NCI-H524 (cell line): ENCODE results near the gene GRIK4.
A peak's percentile ranks its signal among the peaks of the same experiment; 100 is the strongest.

Experiments
- DNase-seq, 2 experiments: peaks; one replicate each; lab custom pipeline; 2025; lab: John Stamatoyannopoulos, UW

GRIK4 gene

GRCh38 chr11:120839846-120840402 lies 328.4 kb downstream of the GRIK4 start:
- DNase-seq, result no peak

- no peak for DNase-seq
These were observed 329.1 kb downstream of the GRIK4 start for GRCh38 chr11:120840661-120841060.

- no peak for DNase-seq
These were observed 329.5 kb downstream of the GRIK4 start for GRCh38 chr11:120841074-120841473.

GRCh38 chr11:120842195-120842594 lies 330.6 kb downstream of the GRIK4 start:
- no peak for DNase-seq

GRCh38 chr11:120853435-120853834 lies 341.9 kb downstream of the GRIK4 start:
- DNase-seq, result no peak

- DNase-seq, result no peak
These were observed 343.4 kb downstream of the GRIK4 start for GRCh38 chr11:120854988-120855387.

GRCh38 chr11:120857508-120857907 lies 346.0 kb downstream of the GRIK4 start:
- DNase-seq, result no peak

- DNase-seq, result no peak
These were observed 347.2 kb downstream of the GRIK4 start for GRCh38 chr11:120858740-120859139.

- peak in 1 of 2 experiments; percentile 57 for DNase-seq
These were observed 348.2 kb downstream of the GRIK4 start for GRCh38 chr11:120859552-120860295.

GRCh38 chr11:120863359-120863758 lies 351.8 kb downstream of the GRIK4 start:
- DNase-seq, result no peak

GRCh38 chr11:120867024-120867423 lies 355.5 kb downstream of the GRIK4 start:
- no peak for DNase-seq

- no peak for DNase-seq
These were observed 356.0 kb downstream of the GRIK4 start for GRCh38 chr11:120867531-120867930.

- no peak for DNase-seq
These were observed 356.4 kb downstream of the GRIK4 start for GRCh38 chr11:120867988-120868387.

- no peak for DNase-seq
These were observed 357.5 kb downstream of the GRIK4 start for GRCh38 chr11:120869097-120869496.

- no peak for DNase-seq
These were observed 358.0 kb downstream of the GRIK4 start for GRCh38 chr11:120869516-120870011.

GRCh38 chr11:120871194-120871593 lies 359.6 kb downstream of the GRIK4 start:
- DNase-seq, result no peak

- no peak for DNase-seq
These were observed 360.4 kb downstream of the GRIK4 start for GRCh38 chr11:120871924-120872323.

- DNase-seq, result no peak
These were observed 362.6 kb downstream of the GRIK4 start for GRCh38 chr11:120873966-120874735.

GRCh38 chr11:120875986-120876385 lies 364.4 kb downstream of the GRIK4 start:
- no peak for DNase-seq

GRCh38 chr11:120877746-120878365 lies 366.3 kb downstream of the GRIK4 start:
- peak; percentile 24 to 64 for DNase-seq

GRCh38 chr11:120878781-120879180 lies 367.2 kb downstream of the GRIK4 start:
- no peak for DNase-seq

GRCh38 chr11:120880498-120881175 lies 369.1 kb downstream of the GRIK4 start:
- DNase-seq, result no peak
